Measurements from ENCODE around the gene ADAMTS13. TPM values are rescaled to one million over a fixed set of nuclear protein-coding genes. Genes with fewer than 3 reads are reported as not detected.
"Not testable (repeated sequence)": the region's sequence is repeated elsewhere in the genome, so short reads cannot be mapped to it uniquely, and the experiment has no call there.

Gene ADAMTS13
- total RNA-seq, 4 donors from 2014 or later = 1.0 to 2.2 (median 1.4) TPM

- no peak overlapping the region for H3K4me3 ChIP-seq
- intact Hi-C loops (cut with DNase I; ENCODE audit: low total_unique reads) (no loop called here), in situ Hi-C loops (cut with MboI; ENCODE audit: low sequenced_read_pairs in 4 of 4) (no loop called here)
- no peaks in the 10 kb centered on the region for H3K9me3 ChIP-seq
- DNase-seq = no peak
- H3K27ac ChIP-seq = no peak overlapping the region
- no peaks in the 10 kb centered on the region for H3K36me3 ChIP-seq
- TF ChIP-seq POLR2A (IDR thresholded peaks at IDR 0.05) (no peak), CTCF (IDR thresholded peaks at IDR 0.05 in 4 of 5, conservative IDR thresholded peaks at IDR 0.05 in 1 of 5) (no peak)
- H3K27me3 ChIP-seq = no peaks in the 10 kb centered on the region
- no peaks in the 10 kb centered on the region for H3K4me1 ChIP-seq
- no peak for ATAC-seq
Observed at GRCh38 chr9:133443982-133444381, 21.8 kb downstream of the ADAMTS13 start.

- H3K4me1 ChIP-seq = no peaks in the 10 kb centered on the region
- H3K4me3 ChIP-seq = no peak overlapping the region
- no peak for ATAC-seq
- intact Hi-C loops (cut with DNase I; ENCODE audit: low total_unique reads) = no loop called here
- no peak for TF ChIP-seq POLR2A (IDR thresholded peaks at IDR 0.05)
- TF ChIP-seq CTCF (IDR thresholded peaks at IDR 0.05 in 4 of 5, conservative IDR thresholded peaks at IDR 0.05 in 1 of 5) = no peak
- no peaks in the 10 kb centered on the region for H3K27me3 ChIP-seq
- H3K9me3 ChIP-seq = no peaks in the 10 kb centered on the region
- in situ Hi-C loops (cut with MboI; ENCODE audit: low sequenced_read_pairs in 4 of 4) = no loop called here
- no peak overlapping the region for H3K27ac ChIP-seq
- DNase-seq = no peak
- H3K36me3 ChIP-seq = no peaks in the 10 kb centered on the region
Observed at GRCh38 chr9:133445293-133445969, 23.3 kb downstream of the ADAMTS13 start.

- intact Hi-C loops (cut with DNase I; ENCODE audit: low total_unique reads) (no loop called here), in situ Hi-C loops (cut with MboI; ENCODE audit: low sequenced_read_pairs in 4 of 4) (no loop called here)
- no peaks in the 10 kb centered on the region for H3K36me3 ChIP-seq
- DNase-seq (no peak), ATAC-seq (no peak)
- no peak overlapping the region for H3K27ac ChIP-seq
- no peaks in the 10 kb centered on the region for H3K9me3 ChIP-seq
- no peaks in the 10 kb centered on the region for H3K4me1 ChIP-seq
- no peak overlapping the region for H3K4me3 ChIP-seq
- H3K27me3 ChIP-seq = no peaks in the 10 kb centered on the region
- TF ChIP-seq POLR2A (IDR thresholded peaks at IDR 0.05) = no peak
- TF ChIP-seq CTCF (IDR thresholded peaks at IDR 0.05 in 4 of 5, conservative IDR thresholded peaks at IDR 0.05 in 1 of 5) = no peak
Observed at GRCh38 chr9:133448487-133448972, 26.4 kb downstream of the ADAMTS13 start.

GRCh38 chr9:133449760-133450159, 27.6 kb downstream of the ADAMTS13 start:
- no peaks in the 10 kb centered on the region for H3K4me1 ChIP-seq
- DNase-seq (no peak), ATAC-seq (no peak)
- H3K9me3 ChIP-seq = no peaks in the 10 kb centered on the region
- H3K36me3 ChIP-seq = no peaks in the 10 kb centered on the region
- H3K4me3 ChIP-seq = no peak overlapping the region
- in situ Hi-C loops (cut with MboI; ENCODE audit: low sequenced_read_pairs in 4 of 4) = no loop called here
- TF ChIP-seq POLR2A (IDR thresholded peaks at IDR 0.05) (no peak), CTCF (IDR thresholded peaks at IDR 0.05 in 4 of 5, conservative IDR thresholded peaks at IDR 0.05 in 1 of 5) (no peak)
- intact Hi-C loops (cut with DNase I; ENCODE audit: low total_unique reads) = no loop called here
- H3K27me3 ChIP-seq = no peaks in the 10 kb centered on the region
- no peak overlapping the region for H3K27ac ChIP-seq

- H3K9me3 ChIP-seq; H3K4me1 ChIP-seq; intact Hi-C loops (cut with DNase I; ENCODE audit: low total_unique reads); in situ Hi-C loops (cut with MboI; ENCODE audit: low sequenced_read_pairs in 4 of 4); H3K27me3 ChIP-seq; H3K4me3 ChIP-seq; H3K27ac ChIP-seq; ATAC-seq; DNase-seq; H3K36me3 ChIP-seq: not testable (repeated sequence)
Observed at GRCh38 chr9:133451865-133452264, 29.7 kb downstream of the ADAMTS13 start.
